PC-9 (cell line): ENCODE data around the gene SELENOF. TPM values are rescaled to one million over a fixed set of nuclear protein-coding genes. Genes with fewer than 3 reads are reported as not detected.

Experiments
- BruUV-seq: library from RNA; stranded (reverse); fragments of 400-500 nt; replicated peaks from 2 replicates; lab custom pipeline; 2021; lab: Mats Ljungman, UMichigan
- CTCF ChIA-PET: fragments of 300-600 bp; sonication (Branson Sonifier 250); formaldehyde crosslinking; loops from one replicate; lab custom pipeline; 2022; ENCODE audit warnings: antibody characterized with exemption; lab: Charles Lee
- POLR2A ChIA-PET: fragments of 300-600 bp; sonication (Branson Sonifier 250); formaldehyde crosslinking; loops from one replicate; lab custom pipeline; 2022; ENCODE audit warnings: antibody characterized with exemption; ENCODE audit not compliant: unreplicated experiment; lab: Charles Lee
- DNase-seq, 2 experiments: peaks; one replicate each; pipeline versions ENCODE4 v3.0.0 to v3.0.0-alpha.2; 2015 to 2022; ENCODE audit warnings: mixed read lengths in 1 of 2
- H2AFZ ChIP-seq: fragments of 200-600 bp; sonication (generic); 2 replicates; pipeline ENCODE4 v1.8.1; 2017; ENCODE audit warnings: antibody characterized with exemption
- H3F3A ChIP-seq: fragments of 200-600 bp; sonication (generic); 2 replicates; pipeline ENCODE4 v1.8.1; 2017; ENCODE audit warnings: antibody characterized with exemption, mild to moderate bottlenecking, low read depth; ENCODE audit not compliant: insufficient read depth
- H3K27ac ChIP-seq: fragments of 200-600 bp; sonication (generic); 2 replicates; pipeline ENCODE4 v1.6.1; 2016; ENCODE audit warnings: mixed run types
- H3K27me3 ChIP-seq: fragments of 200-600 bp; sonication (generic); 2 replicates; pipeline ENCODE4 v1.6.1; 2016; ENCODE audit warnings: low read depth, mixed run types; ENCODE audit not compliant: insufficient read depth
- H3K36me3 ChIP-seq: fragments of 200-600 bp; sonication (generic); 2 replicates; pipeline ENCODE4 v1.6.1; 2016; ENCODE audit warnings: low read depth, mixed run types
- H3K4me1 ChIP-seq: fragments of 200-600 bp; sonication (generic); replicated peaks from 2 replicates; pipeline ENCODE4 v1.6.1; 2016; ENCODE audit warnings: mixed run types; ENCODE audit not compliant: insufficient read depth
- H3K4me2 ChIP-seq: fragments of 200-600 bp; sonication (generic); 2 replicates; pipeline ENCODE4 v1.6.1; 2017; ENCODE audit warnings: mixed run types
- H3K4me3 ChIP-seq: fragments of 200-600 bp; sonication (generic); 2 replicates; pipeline ENCODE4 v1.6.1; 2016; ENCODE audit warnings: mixed run types
- H3K79me2 ChIP-seq: fragments of 200-600 bp; sonication (generic); 2 replicates; pipeline ENCODE4 v1.6.1; 2017; ENCODE audit warnings: low read depth, mixed run types
- H3K9me2 ChIP-seq: fragments of 200-600 bp; sonication (generic); 2 replicates; pipeline ENCODE4 v1.8.1; 2017; ENCODE audit warnings: mild to moderate bottlenecking; ENCODE audit not compliant: insufficient read depth
- H3K9me3 ChIP-seq: fragments of 200-600 bp; sonication (generic); 2 replicates; pipeline ENCODE4 v1.8.1; 2016; ENCODE audit warnings: low read depth; ENCODE audit not compliant: insufficient read depth
- H4K20me1 ChIP-seq: fragments of 200-600 bp; sonication (generic); 2 replicates; pipeline ENCODE4 v1.8.1; 2017; ENCODE audit not compliant: insufficient read depth
- EZH2 ChIP-seq: fragments of 200-600 bp; sonication (generic); IDR thresholded peaks from 2 replicates; pipeline ENCODE4 v1.8.0; 2017; ENCODE audit warnings: antibody characterized with exemption, low read depth
- intact Hi-C: fragments of 100-400 bp; cut with micrococcal nuclease; formaldehyde crosslinking; loops from one replicate; pipeline ENCODE4 v1.10.0; 2022; ENCODE audit not compliant: unreplicated experiment
- total RNA-seq: library from RNA; stranded (reverse); gene quantifications from 2 replicates; pipeline ENCODE4 v1.2.3, GENCODE V29; 2021
- TF ChIP-seq, protein P1 (sequence below): fragments of 200-600 bp; sonication (generic); conservative IDR thresholded peaks from 2 replicates; pipeline ENCODE4 v1.6.1; 2017; ENCODE audit warnings: mixed run types, antibody characterized with exemption, mild to moderate bottlenecking, moderate library complexity

SELENOF gene
- total RNA-seq, 1 experiment from 2014 or later = 137 TPM

GRCh38 chr1:86942743-86943142 lies 28.8 kb upstream of the SELENOF start:
- ChIA-PET CTCF (no interaction called here), POLR2A (no interaction called here)
- Histone ChIP-seq H4K20me1 (no peaks in the 10 kb centered on the region), H3K27me3 (no peaks in the 10 kb centered on the region), H3K9me2 (no peaks in the 10 kb centered on the region), H2AFZ (no peak overlapping the region), H3K9me3 (no peaks in the 10 kb centered on the region), H3F3A (no peaks in the 10 kb centered on the region), H3K4me1 (peaks cover 8% of the 10 kb centered on the region; the same call in 1 of the 2 replicates), H3K4me3 (no peak overlapping the region), H3K79me2 (peaks cover 21% of the 10 kb centered on the region), H3K4me2 (no peak overlapping the region), H3K27ac (no peak overlapping the region), H3K36me3 (no peaks in the 10 kb centered on the region)
- intact Hi-C loops = no loop called here
- TF ChIP-seq, protein P1, sequence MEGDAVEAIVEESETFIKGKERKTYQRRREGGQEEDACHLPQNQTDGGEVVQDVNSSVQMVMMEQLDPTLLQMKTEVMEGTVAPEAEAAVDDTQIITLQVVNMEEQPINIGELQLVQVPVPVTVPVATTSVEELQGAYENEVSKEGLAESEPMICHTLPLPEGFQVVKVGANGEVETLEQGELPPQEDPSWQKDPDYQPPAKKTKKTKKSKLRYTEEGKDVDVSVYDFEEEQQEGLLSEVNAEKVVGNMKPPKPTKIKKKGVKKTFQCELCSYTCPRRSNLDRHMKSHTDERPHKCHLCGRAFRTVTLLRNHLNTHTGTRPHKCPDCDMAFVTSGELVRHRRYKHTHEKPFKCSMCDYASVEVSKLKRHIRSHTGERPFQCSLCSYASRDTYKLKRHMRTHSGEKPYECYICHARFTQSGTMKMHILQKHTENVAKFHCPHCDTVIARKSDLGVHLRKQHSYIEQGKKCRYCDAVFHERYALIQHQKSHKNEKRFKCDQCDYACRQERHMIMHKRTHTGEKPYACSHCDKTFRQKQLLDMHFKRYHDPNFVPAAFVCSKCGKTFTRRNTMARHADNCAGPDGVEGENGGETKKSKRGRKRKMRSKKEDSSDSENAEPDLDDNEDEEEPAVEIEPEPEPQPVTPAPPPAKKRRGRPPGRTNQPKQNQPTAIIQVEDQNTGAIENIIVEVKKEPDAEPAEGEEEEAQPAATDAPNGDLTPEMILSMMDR = no peak
- no peak for TF ChIP-seq EZH2
- DNase-seq = no peak
- no TSS peak for BruUV-seq

DNA sequence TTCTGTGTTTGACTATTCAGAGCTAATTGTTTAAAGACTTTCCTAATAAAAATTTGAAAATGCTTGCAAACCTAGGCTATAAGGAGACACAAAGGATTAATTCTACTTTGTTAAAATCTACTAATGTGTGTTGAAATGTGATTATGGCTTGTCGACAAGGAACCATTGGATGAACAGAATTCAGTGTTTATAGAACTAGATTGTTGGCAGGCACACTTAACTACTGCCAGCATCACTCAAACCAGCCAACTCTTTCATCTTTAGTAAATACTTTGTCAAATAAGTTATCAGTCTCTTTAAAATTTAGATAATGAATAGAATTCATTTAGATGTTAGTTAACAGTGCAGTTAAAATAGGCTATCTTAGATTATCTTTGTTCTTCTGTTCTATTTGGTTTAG lies 28.1 kb upstream of the SELENOF start:
- peaks cover 26% of the 10 kb centered on the region for H3K79me2 ChIP-seq
- no TSS peak for BruUV-seq

GRCh38 chr1:86940599-86940998 lies 26.7 kb upstream of the SELENOF start:
- no peaks in the 10 kb centered on the region for H3K9me2 ChIP-seq
- POLR2A ChIA-PET = no interaction called here
- no peak for TF ChIP-seq EZH2
- TF ChIP-seq, protein P1 = no peak
- H3K4me3 ChIP-seq = no peak overlapping the region
- no peak for DNase-seq
- no peaks in the 10 kb centered on the region for H3K27me3 ChIP-seq
- H3K4me1 ChIP-seq = peaks cover 8% of the 10 kb centered on the region; the same call in 1 of the 2 replicates
- H3K79me2 ChIP-seq = peaks cover 28% of the 10 kb centered on the region
- no peaks in the 10 kb centered on the region for H3F3A ChIP-seq
- no peak overlapping the region for H2AFZ ChIP-seq
- BruUV-seq = no TSS peak
- H3K27ac ChIP-seq = no peak overlapping the region
- H3K9me3 ChIP-seq = no peaks in the 10 kb centered on the region
- intact Hi-C loops = no loop called here
- H4K20me1 ChIP-seq = no peaks in the 10 kb centered on the region
- H3K36me3 ChIP-seq = no peaks in the 10 kb centered on the region
- CTCF ChIA-PET = no interaction called here
- H3K4me2 ChIP-seq = no peak overlapping the region

More for the DNA sequence above, 28.1 kb upstream of the SELENOF start:
- intact Hi-C loops = no loop called here
- ChIA-PET CTCF (no interaction called here), POLR2A (no interaction called here)
- no peaks in the 10 kb centered on the region for H3F3A ChIP-seq
- DNase-seq = no peak
- H3K27me3 ChIP-seq = no peaks in the 10 kb centered on the region
- no peaks in the 10 kb centered on the region for H3K9me2 ChIP-seq
- no peak for TF ChIP-seq EZH2
- TF ChIP-seq, protein P1 = no peak
- H3K36me3 ChIP-seq = no peaks in the 10 kb centered on the region
- H3K4me3 ChIP-seq = no peak overlapping the region
- no peaks in the 10 kb centered on the region for H3K9me3 ChIP-seq
- peaks cover 8% of the 10 kb centered on the region; the same call in 1 of the 2 replicates for H3K4me1 ChIP-seq
- no peaks in the 10 kb centered on the region for H4K20me1 ChIP-seq
- no peak overlapping the region for H2AFZ ChIP-seq
- no peak overlapping the region for H3K27ac ChIP-seq
- no peak overlapping the region for H3K4me2 ChIP-seq
